MCF 10A (cell line): Measurements from ENCODE around the gene COX17. TPM values are rescaled to one million over a fixed set of nuclear protein-coding genes. Genes with fewer than 3 reads are reported as not detected.

Source experiments
- Bru-seq: library from RNA; stranded (reverse); fragments of 400-500 nt; gene quantifications from one replicate; lab custom pipeline; 2021; lab: Mats Ljungman, UMichigan
- BruChase-seq, 2 experiments: library from RNA; stranded (reverse); fragments of 400-500 nt; gene quantifications; one replicate each; lab custom pipeline; 2021; lab: Mats Ljungman, UMichigan
- BruUV-seq: library from RNA; stranded (reverse); fragments of 400-500 nt; replicated peaks from 2 replicates; lab custom pipeline; 2021; lab: Mats Ljungman, UMichigan
- CTCF ChIA-PET: fragments of 300-600 bp; sonication (Branson Sonifier 250); formaldehyde crosslinking; extraction: SDS; loops from one replicate; lab custom pipeline; 2021; ENCODE audit warnings: antibody characterized with exemption, inconsistent platforms; lab: Yijun Ruan, JAX
- POLR2A ChIA-PET: fragments of 300-600, 350-650 bp; sonication (Branson Sonifier 250); formaldehyde crosslinking; extraction: SDS; loops from one replicate; lab custom pipeline; 2020; ENCODE audit warnings: antibody characterized with exemption, inconsistent platforms; lab: Yijun Ruan, JAX
- DNase-seq: peaks from one replicate; pipeline ENCODE4 v3.0.0-alpha.2; 2018; ENCODE audit not compliant: unreplicated experiment
- H3K27ac Mint-ChIP-seq: one replicate; pipeline ENCODE4 v1.8.0; 2022; ENCODE audit warnings: mild to moderate bottlenecking, low read depth, mixed read lengths; ENCODE audit not compliant: unreplicated experiment
- H3K27me3 Mint-ChIP-seq: one replicate; pipeline ENCODE4 v1.8.0; 2022; ENCODE audit warnings: mixed read lengths; ENCODE audit not compliant: insufficient read depth, unreplicated experiment
- H3K36me3 Mint-ChIP-seq: one replicate; pipeline ENCODE4 v1.8.0; 2022; ENCODE audit warnings: mild to moderate bottlenecking, moderate library complexity, mixed read lengths; ENCODE audit not compliant: insufficient read depth, unreplicated experiment
- H3K4me1 Mint-ChIP-seq: one replicate; pipeline ENCODE4 v1.8.0; 2022; ENCODE audit warnings: mixed read lengths; ENCODE audit not compliant: insufficient read depth, unreplicated experiment
- H3K4me3 Mint-ChIP-seq: one replicate; pipeline ENCODE4 v1.8.0; 2022; ENCODE audit warnings: mild to moderate bottlenecking, moderate library complexity, mixed read lengths; ENCODE audit not compliant: unreplicated experiment
- H3K9me3 Mint-ChIP-seq: one replicate; pipeline ENCODE4 v1.8.0; 2022; ENCODE audit warnings: mixed read lengths; ENCODE audit not compliant: unreplicated experiment
- CTCF ChIP-seq: fragments of 200-600 bp; IDR thresholded peaks from one replicate; pipeline ENCODE4 v1.8.0; 2022; ENCODE audit warnings: antibody characterized with exemption, mild to moderate bottlenecking; ENCODE audit not compliant: unreplicated experiment
- intact Hi-C: fragments of 100-400 bp; cut with micrococcal nuclease; formaldehyde crosslinking; loops from 2 replicates; pipeline ENCODE4 v1.14.1; 2022
- long read RNA-seq: library from polyadenylated mRNA; stranded (forward); transcript quantifications from one replicate; pipeline ENCODE4 v2.0.0, GENCODE V29; 2022
- total RNA-seq: library from RNA; stranded (reverse); gene quantifications from 2 replicates; pipeline ENCODE4 v1.2.3, GENCODE V29; 2022

The COX17 gene
- 47.9 and 55.4 TPM in 2 replicates for total RNA-seq
- Bru-seq, nascent RNA: percentile 89 among the genes with signal in this experiment
- percentile 81 among the genes with signal in this experiment for BruChase-seq, experiment 1, labeled RNA remaining after a 6-hour chase
- BruChase-seq, experiment 2, labeled RNA remaining after a 2-hour chase: percentile 83 among the genes with signal in this experiment
- long read RNA-seq, transcript COX17-201 (3 exons, 684 nt): major isoform, 136 of 149 reads
- long read RNA-seq, partial matches to known transcripts: 2 of 149 reads
- long read RNA-seq, other reads (novel, unspliced or antisense): 4 of 149 reads

GRCh38 chr3:119676771-119677640 lies at the start of gene COX17:
TSS of gene COX17 (minus strand) at chr3:119677406. CDS start at chr3:119677310, 96 bp downstream.
- peak; percentile 98 for DNase-seq
- H3K27ac Mint-ChIP-seq: peak within 1 kb of the TSS; percentile 91
- no TSS peak for BruUV-seq
- ChIA-PET CTCF (interaction anchor here (0.5 to 1.3 kb wide), 9 partner anchors 46 to 739 kb away, joined by 3 to 4 read pairs (median 3); partner anchors contain the start of gene TIMMDC1), POLR2A (interaction anchor here (0.6 to 4.6 kb wide), 17 partner anchors 13 to 741 kb away, joined by 3 to 59 read pairs (median 5); partner anchors contain the start of genes B4GALT4, POGLUT1, TIMMDC1 and TMEM39A)
- H3K27me3 Mint-ChIP-seq: no peaks in the 10 kb centered on the region
- intact Hi-C loops: loop anchor here (2.0 to 10.0 kb wide), 3 partner anchors 152 to 214 kb away; partner anchors contain the start of genes TIMMDC1 and TMEM39A
- H3K4me3 Mint-ChIP-seq: peak within 1 kb of the TSS; percentile 79
- no peak for TF ChIP-seq CTCF
- H3K4me1 Mint-ChIP-seq: peaks cover 8% of the 10 kb centered on the region
- H3K9me3 Mint-ChIP-seq: no peaks in the 10 kb centered on the region
- peaks cover 41% of the 10 kb centered on the region for H3K36me3 Mint-ChIP-seq

GRCh38 chr3:119726909-119727308 lies 49.7 kb upstream of the COX17 start:
- no peak for DNase-seq
- H3K4me1 Mint-ChIP-seq: no peaks in the 10 kb centered on the region
- H3K27me3 Mint-ChIP-seq: no peaks in the 10 kb centered on the region
- intact Hi-C loops: no loop called here
- CTCF ChIA-PET: no interaction called here
- no peak overlapping the region for H3K4me3 Mint-ChIP-seq
- no peak overlapping the region for H3K27ac Mint-ChIP-seq
- TF ChIP-seq CTCF: no peak
- no peaks in the 10 kb centered on the region for H3K9me3 Mint-ChIP-seq
- no peaks in the 10 kb centered on the region for H3K36me3 Mint-ChIP-seq
- no TSS peak for BruUV-seq
- POLR2A ChIA-PET: no interaction called here

- no peaks in the 10 kb centered on the region for H3K9me3 Mint-ChIP-seq
- TF ChIP-seq CTCF: no peak
- no peaks in the 10 kb centered on the region for H3K4me1 Mint-ChIP-seq
- H3K27me3 Mint-ChIP-seq: no peaks in the 10 kb centered on the region
- DNase-seq: no peak
- H3K27ac Mint-ChIP-seq: no peak overlapping the region
- no peaks in the 10 kb centered on the region for H3K36me3 Mint-ChIP-seq
- intact Hi-C loops: no loop called here
- no TSS peak for BruUV-seq
- ChIA-PET CTCF (no interaction called here), POLR2A (no interaction called here)
- H3K4me3 Mint-ChIP-seq: no peak overlapping the region
Measured at GRCh38 chr3:119723022-119723421, 45.8 kb upstream of the COX17 start.

- POLR2A ChIA-PET: interaction anchor here (0.6 kb wide), 1 partner anchor 914 kb away, joined by 3 read pairs; no protein-coding TSS in a partner anchor
- H3K36me3 Mint-ChIP-seq: no peaks in the 10 kb centered on the region
- CTCF ChIA-PET: interaction anchor here (0.6 to 0.7 kb wide), 2 partner anchors 439 to 727 kb away, joined by 3 read pairs; no protein-coding TSS in a partner anchor
- TF ChIP-seq CTCF: no peak
- H3K9me3 Mint-ChIP-seq: no peaks in the 10 kb centered on the region
- H3K27me3 Mint-ChIP-seq: no peaks in the 10 kb centered on the region
- no peak overlapping the region for H3K27ac Mint-ChIP-seq
- intact Hi-C loops: no loop called here
- DNase-seq: no peak
- BruUV-seq: no TSS peak
- no peaks in the 10 kb centered on the region for H3K4me1 Mint-ChIP-seq
- no peak overlapping the region for H3K4me3 Mint-ChIP-seq
Measured at GRCh38 chr3:119717520-119717919, 40.3 kb upstream of the COX17 start.
